H1 (cell line): ENCODE results near the gene FZD4. TPM values are rescaled to one million over a fixed set of nuclear protein-coding genes. Genes with fewer than 3 reads are reported as not detected.

ENCODE experiments used
- CTCF ChIA-PET: fragments of 300-600 bp; sonication (Branson Sonifier 250); formaldehyde crosslinking; loops from one replicate; lab custom pipeline; 2021; ENCODE audit not compliant: partially characterized antibody; lab: Charles Lee
- POLR2A ChIA-PET: fragments of 300-600 bp; sonication (Branson Sonifier 250); formaldehyde crosslinking; loops from one replicate; lab custom pipeline; 2021; ENCODE audit warnings: inconsistent platforms; ENCODE audit not compliant: partially characterized antibody; lab: Charles Lee
- DNase-seq, 2 experiments: peaks; one replicate each; pipeline versions ENCODE4 v3.0.0 to v3.0.0-alpha.2; 2010 to 2022; ENCODE audit warnings: low spot score in 2 of 2, low read depth in 1 of 2, mixed read lengths in 1 of 2
- FAIRE-seq: peaks from 2 replicates; lab custom pipeline; 2011; peaks lifted over from hg19 to GRCh38; lab: Jason Lieb, UNC
- H2AFZ ChIP-seq: 2 replicates; pipeline ENCODE4 v1.8.1; 2012; ENCODE audit warnings: low read length, inconsistent platforms
- H2AK5ac ChIP-seq: 2 replicates; pipeline ENCODE4 v1.6.1; 2013; ENCODE audit warnings: low read depth, low read length
- H2BK120ac ChIP-seq: replicated peaks from 2 replicates; pipeline ENCODE3; 2013; ENCODE audit warnings: low read depth, low read length, inconsistent platforms
- H2BK12ac ChIP-seq: 2 replicates; pipeline ENCODE4 v1.6.1; 2013; ENCODE audit warnings: low read depth, low read length
- H2BK15ac ChIP-seq: 2 replicates; pipeline ENCODE4 v1.6.1; 2013; ENCODE audit warnings: low read length
- H2BK20ac ChIP-seq: 2 replicates; pipeline ENCODE4 v1.6.1; 2013; ENCODE audit warnings: low read length
- H2BK5ac ChIP-seq: 2 replicates; pipeline ENCODE4 v1.6.1; 2013; ENCODE audit warnings: low read depth, low read length
- H3K14ac ChIP-seq: 2 replicates; pipeline ENCODE4 v1.6.1; 2013; ENCODE audit warnings: inconsistent platforms; ENCODE audit not compliant: insufficient read length
- H3K18ac ChIP-seq: 2 replicates; pipeline ENCODE4 v1.6.1; 2013; ENCODE audit warnings: low read length; ENCODE audit errors: extremely low read depth
- H3K23ac ChIP-seq: 2 replicates; pipeline ENCODE4 v1.6.1; 2013; ENCODE audit warnings: inconsistent platforms; ENCODE audit not compliant: insufficient read length
- H3K23me2 ChIP-seq: 2 replicates; pipeline ENCODE4 v1.6.1; 2013; ENCODE audit warnings: low read depth, low read length
- H3K27ac ChIP-seq: 2 replicates; pipeline ENCODE4 v1.6.1; 2011; ENCODE audit warnings: low read depth, low read length, inconsistent platforms
- H3K27me3 ChIP-seq, 4 experiments: replicated peaks in 1 of 4; 1 replicate in 1 of 4; 2 replicates in 3 of 4; pipeline versions ENCODE4 v1.6.1 to v1.8.1; 2011 to 2013; ENCODE audit warnings: low read length in 3 of 4, mild to moderate bottlenecking in 3 of 4, inconsistent platforms in 2 of 4, mixed read lengths in 2 of 4, moderate library complexity in 1 of 4; ENCODE audit not compliant: control insufficient read depth in 3 of 4, insufficient read depth in 3 of 4; ENCODE audit errors: extremely low read depth in 1 of 4
- H3K36me3 ChIP-seq, 4 experiments: 2 replicates each; pipeline versions ENCODE4 v1.6.1 to v1.8.1; 2011 to 2013; ENCODE audit warnings: mild to moderate bottlenecking in 4 of 4, low read length in 3 of 4, moderate library complexity in 2 of 4, control low read depth in 1 of 4, inconsistent platforms in 1 of 4; ENCODE audit not compliant: insufficient read depth in 4 of 4, control insufficient read depth in 2 of 4
- H3K4ac ChIP-seq: replicated peaks from 2 replicates; pipeline ENCODE3; 2013; ENCODE audit warnings: low read length, low read depth, mixed read lengths, inconsistent platforms; ENCODE audit not compliant: insufficient read length
- H3K4me1 ChIP-seq, 4 experiments: replicated peaks in 1 of 4; 1 replicate in 1 of 4; 2 replicates in 3 of 4; pipeline versions ENCODE4 v1.6.1 to v1.8.1; 2011 to 2013; ENCODE audit warnings: low read length in 3 of 4, inconsistent platforms in 2 of 4, mixed read lengths in 1 of 4; ENCODE audit not compliant: insufficient read depth in 4 of 4, control insufficient read depth in 3 of 4
- H3K4me2 ChIP-seq, 2 experiments: 2 replicates each; pipeline versions ENCODE4 v1.6.1 to v1.8.1; 2011 to 2013; ENCODE audit warnings: low read depth in 2 of 2, low read length in 2 of 2, control low read depth in 1 of 2, inconsistent platforms in 1 of 2, mild to moderate bottlenecking in 1 of 2; ENCODE audit not compliant: insufficient read depth in 1 of 2
- H3K4me3 ChIP-seq, 4 experiments: fragments of 200-600, 300-600 bp in 1 of 4; sonication (generic), shearing (Covaris generic), sonication (Bioruptor Twin) in 1 of 4; 2 replicates each; pipeline versions ENCODE4 v1.5.1 to v1.8.1; 2011 to 2016; ENCODE audit warnings: low read length in 4 of 4, low read depth in 3 of 4, control low read depth in 2 of 4, inconsistent platforms in 2 of 4, mild to moderate bottlenecking in 2 of 4, mixed read lengths in 1 of 4, moderate library complexity in 1 of 4; ENCODE audit not compliant: insufficient read depth in 2 of 4; ENCODE audit errors: extremely low read depth in 1 of 4
- H3K56ac ChIP-seq: replicated peaks from 2 replicates; pipeline ENCODE3; 2013; ENCODE audit warnings: low read depth, mild to moderate bottlenecking, mixed read lengths, low read length, inconsistent platforms; ENCODE audit not compliant: insufficient read length
- H3K79me1 ChIP-seq: 2 replicates; pipeline ENCODE4 v1.6.1; 2013; ENCODE audit warnings: low read depth, low read length, control low read depth
- H3K79me2 ChIP-seq, 2 experiments: 2 replicates each; pipeline versions ENCODE4 v1.6.1 to v1.8.1; 2012 to 2013; ENCODE audit warnings: low read length in 2 of 2, mild to moderate bottlenecking in 2 of 2, inconsistent platforms in 1 of 2; ENCODE audit not compliant: insufficient read depth in 2 of 2, control insufficient read depth in 1 of 2
- H3K9ac ChIP-seq, 4 experiments: replicated peaks in 1 of 4; 1 replicate in 1 of 4; 2 replicates in 3 of 4; pipeline versions ENCODE4 v1.6.1 to v1.8.1; 2011 to 2013; ENCODE audit warnings: low read depth in 3 of 4, low read length in 3 of 4, control low read depth in 2 of 4, mild to moderate bottlenecking in 2 of 4, moderate library complexity in 2 of 4, inconsistent platforms in 1 of 4; ENCODE audit errors: extremely low read depth in 1 of 4
- H3K9me3 ChIP-seq, 2 experiments: 2 replicates each; pipeline versions ENCODE4 v1.6.1 to v1.8.1; 2012 to 2013; ENCODE audit warnings: mild to moderate bottlenecking in 2 of 2, moderate library complexity in 2 of 2, control low read depth in 1 of 2, inconsistent platforms in 1 of 2, low read depth in 1 of 2, low read length in 1 of 2, mixed read lengths in 1 of 2; ENCODE audit not compliant: insufficient read depth in 2 of 2
- H4K20me1 ChIP-seq, 2 experiments: replicated peaks in 1 of 2; 2 replicates each; pipeline versions ENCODE3 to v1.8.1; 2011 to 2013; ENCODE audit warnings: inconsistent platforms in 2 of 2, low read length in 2 of 2, mild to moderate bottlenecking in 1 of 2; ENCODE audit not compliant: insufficient read depth in 2 of 2, control insufficient read depth in 1 of 2
- H4K5ac ChIP-seq: 2 replicates; pipeline ENCODE4 v1.6.1; 2013; ENCODE audit warnings: low read length, low read depth, mixed read lengths, inconsistent platforms; ENCODE audit not compliant: insufficient read length
- H4K8ac ChIP-seq: 2 replicates; pipeline ENCODE4 v1.8.0; 2013; ENCODE audit warnings: mild to moderate bottlenecking, moderate library complexity, low read length, inconsistent platforms; ENCODE audit not compliant: insufficient read depth; ENCODE audit errors: extremely low read depth
- H4K91ac ChIP-seq: replicated peaks from 2 replicates; pipeline ENCODE3; 2013; ENCODE audit warnings: low read length, mixed read lengths, inconsistent platforms; ENCODE audit not compliant: insufficient read length
- ATF2 ChIP-seq: IDR thresholded peaks from 2 replicates; pipeline ENCODE4 v1.6.1; 2012; ENCODE audit warnings: low read length, inconsistent platforms
- CBX5 ChIP-seq: fragments of 300-800, 300-1000 bp; sonication (generic); IDR thresholded peaks from 2 replicates; pipeline ENCODE4 v1.7.1; 2016; ENCODE audit warnings: antibody characterized with exemption, low read length, low read depth
- CTBP2 ChIP-seq: IDR thresholded peaks from 2 replicates; pipeline ENCODE4 v1.7.0; 2011; ENCODE audit warnings: borderline replicate concordance, mild to moderate bottlenecking, moderate library complexity, mixed read lengths, low read length; ENCODE audit not compliant: insufficient read depth, insufficient read length
- EZH2 ChIP-seq: fragments of 200-600 bp; sonication (generic); IDR thresholded peaks from 2 replicates; pipeline ENCODE4 v1.7.1; 2012; ENCODE audit warnings: low read depth, mild to moderate bottlenecking, moderate library complexity, low read length, inconsistent platforms; ENCODE audit not compliant: severe bottlenecking
- KDM1A ChIP-seq: fragments of 200-600, 300-600 bp; sonication (generic); IDR thresholded peaks from 2 replicates; pipeline ENCODE4 v1.7.1; 2016; ENCODE audit warnings: mild to moderate bottlenecking, low read length, borderline replicate concordance
- MAX ChIP-seq: IDR thresholded peaks from 2 replicates; pipeline ENCODE4 v1.6.1; 2012; ENCODE audit warnings: inconsistent platforms
- RBBP5 ChIP-seq: IDR thresholded peaks from 2 replicates; pipeline ENCODE4 v1.7.1; 2012; ENCODE audit warnings: low read depth, mild to moderate bottlenecking, inconsistent platforms, low read length, moderate library complexity, borderline replicate concordance
- SAP30 ChIP-seq: fragments of 300-600 bp; sonication (generic); IDR thresholded peaks from 2 replicates; pipeline ENCODE4 v1.7.1; 2012; ENCODE audit warnings: low read length, moderate library complexity, mild to moderate bottlenecking, inconsistent platforms; ENCODE audit not compliant: insufficient read depth, insufficient replicate concordance
- SUZ12 ChIP-seq: fragments of 200-600 bp; sonication (generic); IDR thresholded peaks from 2 replicates; pipeline ENCODE4 v1.6.1; 2012; ENCODE audit warnings: mild to moderate bottlenecking, inconsistent platforms, low read length, moderate library complexity, mixed read lengths
- USF2 ChIP-seq: IDR thresholded peaks from 2 replicates; pipeline ENCODE4 v1.6.1; 2011; ENCODE audit warnings: low read length, improper control_type of control experiment
- WGBS, 2 experiments: shearing (Covaris generic) in 1 of 2; methylation state at CpG; one replicate each; pipeline versions ENCODE4 v1.1.6 to v1.1.7; 2013 to 2015; ENCODE audit warnings: low lambda C conversion rate in 2 of 2, mixed read lengths in 2 of 2, inconsistent platforms in 1 of 2, low coverage in 1 of 2, missing lambda C conversion rate in 1 of 2; ENCODE audit not compliant: insufficient replicate concordance in 2 of 2, insufficient coverage in 1 of 2, insufficient read length in 1 of 2; ENCODE audit errors: extremely low coverage in 1 of 2, missing lambda C conversion rate in 1 of 2; 5-methylcytosine and 5-hydroxymethylcytosine counted together
- polyA plus RNA-seq, 7 experiments: library from polyadenylated mRNA; depleted of rRNA in 3 of 7; stranded (reverse) in 5 of 7; unstranded in 2 of 7; fragments of >200 nt in 5 of 7; fragments of 200-250 nt in 2 of 7; gene quantifications; 1 replicate in 5 of 7; 2 replicates in 1 of 7; 4 replicates in 1 of 7; pipeline versions ENCODE4 v1.2.1 to v1.2.3, GENCODE V29; 2011 to 2013; ENCODE audit warnings: missing spikeins in 2 of 7, mixed read lengths in 2 of 7
- total RNA-seq: library from RNA; stranded (reverse); fragmentation: NEBNext Ultra II Directional; extraction: Animal tissue kit (Norgen Biotek cat#: 25700); gene quantifications from 2 replicates; pipeline ENCODE4 v1.2.1, GENCODE V29; 2021

FZD4 gene
- total and polyA plus RNA-seq, 2 of the 8 experiments (the other 6 are each of a cell fraction or from before 2014, with no cell fraction given), result 3.1 to 7.1 TPM

- H3K14ac ChIP-seq, result no peak overlapping the region
- H3K4me2 ChIP-seq, result no peak overlapping the region
- H4K20me1 ChIP-seq, result no peaks in the 10 kb centered on the region
- WGBS, 2 experiments, result 100% methylated on average over 1 of the region's 1 CpG; no CpG with 5 or more reads in 1 of the 2 experiments
- no peak overlapping the region for H2BK20ac ChIP-seq
- no peak overlapping the region for H2AFZ ChIP-seq
- H3K23ac ChIP-seq, result no peak overlapping the region
- no peaks in the 10 kb centered on the region for H3K23me2 ChIP-seq
- no peak overlapping the region for H2BK12ac ChIP-seq
- H3K4me1 ChIP-seq, result peaks cover 0 to 15% (median 5%) of the 10 kb centered on the region in 4 experiments; a peak in 4 of 7 replicates
- H2BK15ac ChIP-seq, result no peak overlapping the region
- CTCF ChIA-PET, result interaction anchor here (0.7 to 9.8 kb wide), 3 partner anchors 10 to 52 kb away, joined by 3 to 152 read pairs (median 5); no protein-coding TSS in a partner anchor
- no peak for DNase-seq
- POLR2A ChIA-PET, result no interaction called here
- no peaks in the 10 kb centered on the region for H3K27me3 ChIP-seq
- H3K4ac ChIP-seq, result no peak overlapping the region
- H2AK5ac ChIP-seq, result no peak overlapping the region
- H2BK5ac ChIP-seq, result no peak overlapping the region
- H3K56ac ChIP-seq, result no peak overlapping the region
- no peak overlapping the region for H4K8ac ChIP-seq
- H3K27ac ChIP-seq, result no peak overlapping the region
- FAIRE-seq, result no peak
- H3K18ac ChIP-seq, result no peak overlapping the region
- no peak overlapping the region for H4K5ac ChIP-seq
- no peaks in the 10 kb centered on the region for H3K36me3 ChIP-seq
- no peak overlapping the region for H2BK120ac ChIP-seq
- H3K79me2 ChIP-seq, result no peaks in the 10 kb centered on the region
- H3K79me1 ChIP-seq, result no peaks in the 10 kb centered on the region
- H3K4me3 ChIP-seq, result no peak overlapping the region
- no peak overlapping the region for H3K9ac ChIP-seq
- H3K9me3 ChIP-seq, result no peaks in the 10 kb centered on the region
- H4K91ac ChIP-seq, result no peak overlapping the region
- TF ChIP-seq KDM1A (no peak), ATF2 (no peak), MAX (no peak), SAP30 (no peak), USF2 (no peak), EZH2 (no peak), CTBP2 (no peak), CBX5 (no peak), RBBP5 (no peak), SUZ12 (no peak)
These were observed 33.0 kb downstream of the FZD4 start for GRCh38 chr11:86922225-86922624.
